RWPE2 (cell line): ENCODE measurements around the gene MORF4L1.
A peak's percentile ranks its signal among the peaks of the same experiment; 100 is the strongest.
"Not testable (repeated sequence)": the region's sequence is repeated elsewhere in the genome, so short reads cannot be mapped to it uniquely, and the experiment has no call there.

Experiments used
- ATAC-seq: fragments of 200-7000 bp; cut with Tn5 transposase; 3 replicates; pipeline ENCODE4 v1.9.1; 2021; ENCODE audit warnings: low read depth
- DNase-seq: peaks from one replicate; pipeline ENCODE4 v3.0.0-alpha.2; 2020; ENCODE audit warnings: low spot score
- H3K27ac ChIP-seq: fragments of 450-650 bp; 2 replicates; pipeline ENCODE4 v1.5.1; 2017; ENCODE audit warnings: mild to moderate bottlenecking; ENCODE audit not compliant: poor library complexity, severe bottlenecking
- H3K27me3 ChIP-seq: fragments of 250-450 bp; sonication (Bioruptor Pico); 2 replicates; pipeline ENCODE4 v1.5.1; 2021; ENCODE audit warnings: mild to moderate bottlenecking, moderate library complexity; ENCODE audit not compliant: insufficient read depth, poor library complexity, severe bottlenecking
- H3K36me3 ChIP-seq: fragments of 250-450 bp; sonication (Bioruptor Pico); 2 replicates; pipeline ENCODE4 v1.5.1; 2020; ENCODE audit warnings: low read depth, mild to moderate bottlenecking, moderate library complexity
- H3K4me1 ChIP-seq: fragments of 250-450 bp; sonication (Bioruptor Pico); 2 replicates; pipeline ENCODE4 v1.5.1; 2021; ENCODE audit warnings: mild to moderate bottlenecking, moderate library complexity; ENCODE audit not compliant: insufficient read depth, poor library complexity, severe bottlenecking
- H3K4me3 ChIP-seq: fragments of 250-450 bp; sonication (Bioruptor Pico); 2 replicates; pipeline ENCODE4 v1.5.1; 2021; ENCODE audit warnings: mild to moderate bottlenecking, moderate library complexity; ENCODE audit not compliant: severe bottlenecking
- H3K9me3 ChIP-seq: fragments of 250-450 bp; sonication (Bioruptor Pico); 2 replicates; pipeline ENCODE4 v1.5.1; 2021; ENCODE audit warnings: mild to moderate bottlenecking, moderate library complexity; ENCODE audit not compliant: severe bottlenecking
- CTCF ChIP-seq: fragments of 450-650 bp; IDR thresholded peaks from one replicate; pipeline ENCODE4 v1.5.1; 2017; ENCODE audit warnings: mild to moderate bottlenecking, moderate library complexity; ENCODE audit not compliant: poor library complexity, severe bottlenecking

The MORF4L1 gene

GRCh38 chr15:78840661-78841375, 31.9 kb upstream of the MORF4L1 start:
- Histone ChIP-seq H3K4me1 (no peaks in the 10 kb centered on the region), H3K27ac (no peak overlapping the region), H3K4me3 (no peak overlapping the region), H3K27me3 (no peaks in the 10 kb centered on the region), H3K36me3 (no peaks in the 10 kb centered on the region), H3K9me3 (no peaks in the 10 kb centered on the region)
- peak; percentile 32; the same call in 2 of the 3 replicates for ATAC-seq
- no peak for TF ChIP-seq CTCF
- no peak for DNase-seq

- Histone ChIP-seq H3K36me3 (no peaks in the 10 kb centered on the region), H3K27me3 (no peaks in the 10 kb centered on the region), H3K4me3 (no peak overlapping the region), H3K4me1 (no peaks in the 10 kb centered on the region), H3K27ac (no peak overlapping the region), H3K9me3 (no peaks in the 10 kb centered on the region)
- DNase-seq (no peak), ATAC-seq (no peak)
- TF ChIP-seq CTCF: no peak
These were observed 31.3 kb upstream of the MORF4L1 start for GRCh38 chr15:78841376-78841706.

- ATAC-seq (no peak), DNase-seq (peak; percentile 54)
- Histone ChIP-seq H3K4me1 (no peaks in the 10 kb centered on the region), H3K4me3 (no peak overlapping the region), H3K27ac (no peak overlapping the region), H3K9me3 (no peaks in the 10 kb centered on the region), H3K27me3 (no peaks in the 10 kb centered on the region), H3K36me3 (no peaks in the 10 kb centered on the region)
- no peak for TF ChIP-seq CTCF
These were observed 30.8 kb upstream of the MORF4L1 start for GRCh38 chr15:78841891-78842290.

GRCh38 chr15:78842519-78842918, 30.2 kb upstream of the MORF4L1 start:
- Histone ChIP-seq H3K9me3 (no peaks in the 10 kb centered on the region), H3K27me3 (no peaks in the 10 kb centered on the region), H3K4me1 (no peaks in the 10 kb centered on the region), H3K27ac (no peak overlapping the region), H3K36me3 (no peaks in the 10 kb centered on the region), H3K4me3 (no peak overlapping the region)
- ATAC-seq (no peak), DNase-seq (no peak)
- TF ChIP-seq CTCF: no peak

GRCh38 chr15:78846906-78847305, 25.8 kb upstream of the MORF4L1 start:
- not testable (repeated sequence) for ATAC-seq, H3K36me3 ChIP-seq, H3K27ac ChIP-seq, H3K9me3 ChIP-seq, H3K4me1 ChIP-seq, H3K27me3 ChIP-seq, H3K4me3 ChIP-seq, DNase-seq

GRCh38 chr15:78847387-78847906, 25.2 kb upstream of the MORF4L1 start:
- not testable (repeated sequence) for H3K4me1 ChIP-seq, H3K27ac ChIP-seq, DNase-seq, H3K9me3 ChIP-seq, ATAC-seq, H3K27me3 ChIP-seq, H3K36me3 ChIP-seq, H3K4me3 ChIP-seq
